Mucosa of rectum (tissue), 2 donors: ENCODE measurements around the gene PAMR1.

Experiments
- H3K27ac ChIP-seq, 2 donors: one replicate each; pipeline ENCODE4 v1.7.0; 2013; ENCODE audit warnings: inconsistent platforms in 2 of 2, low read depth in 2 of 2, low read length in 2 of 2
- H3K27me3 ChIP-seq, 2 donors: one replicate each; pipeline ENCODE4 v1.7.0; 2013; ENCODE audit warnings: low read length in 2 of 2; ENCODE audit not compliant: control insufficient read depth in 2 of 2, insufficient read depth in 2 of 2
- H3K36me3 ChIP-seq, 2 donors: one replicate each; pipeline ENCODE4 v1.7.0; 2013; ENCODE audit warnings: low read length in 2 of 2; ENCODE audit not compliant: control insufficient read depth in 2 of 2, insufficient read depth in 2 of 2
- H3K4me1 ChIP-seq, 2 donors: one replicate each; pipeline ENCODE4 v1.7.0; 2013; ENCODE audit warnings: low read length in 2 of 2, mild to moderate bottlenecking in 1 of 2; ENCODE audit not compliant: control insufficient read depth in 2 of 2, insufficient read depth in 2 of 2
- H3K4me3 ChIP-seq, 2 donors: one replicate each; pipeline ENCODE4 v1.7.0; 2013; ENCODE audit warnings: low read length in 2 of 2
- H3K9ac ChIP-seq, 2 donors: one replicate each; pipeline ENCODE4 v1.7.0; 2013; ENCODE audit warnings: low read length in 2 of 2, low read depth in 1 of 2, mild to moderate bottlenecking in 1 of 2
- H3K9me3 ChIP-seq, 2 donors: one replicate each; pipeline ENCODE4 v1.7.0; 2013; ENCODE audit warnings: low read length in 2 of 2; ENCODE audit not compliant: control insufficient read depth in 2 of 2
- donor health status: healthy.
- donor health status: Normal muscosa, but diverticular disease.

PAMR1 gene

DNA sequence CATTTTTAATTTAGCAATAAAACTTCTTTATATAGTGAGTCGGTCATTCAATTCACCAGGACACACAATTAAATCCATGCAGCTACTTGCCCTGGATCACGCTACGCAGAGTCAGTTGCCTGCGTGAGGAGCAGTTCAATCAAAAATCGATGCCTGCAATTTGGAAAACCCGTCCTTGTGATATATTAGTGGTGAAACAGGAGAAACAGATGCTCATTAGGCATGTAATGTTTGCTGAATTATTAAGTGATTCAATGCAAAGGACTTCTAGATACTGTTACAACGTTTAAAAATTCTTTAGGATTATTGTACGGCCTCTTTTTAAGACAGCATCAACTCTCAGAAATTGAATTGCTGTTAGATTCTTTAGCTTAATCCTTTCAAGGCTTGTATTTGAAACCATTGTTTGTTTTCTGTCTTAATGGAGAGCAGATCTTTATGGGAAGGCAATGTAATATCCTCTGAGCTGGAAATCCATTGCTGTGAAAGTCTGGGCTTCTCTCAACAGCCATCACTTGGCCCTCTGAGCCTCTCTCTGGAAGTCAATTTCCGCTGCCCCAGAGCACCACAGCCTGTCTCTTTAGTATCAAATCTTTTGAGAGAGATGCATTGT, 20.1 kb upstream of the PAMR1 start:
- no peaks in the 10 kb centered on the region for H3K36me3 ChIP-seq
- H3K27me3 ChIP-seq: no peaks in the 10 kb centered on the region
- no peak overlapping the region for H3K27ac ChIP-seq
- H3K9me3 ChIP-seq: no peaks in the 10 kb centered on the region
- no peak overlapping the region for H3K4me3 ChIP-seq
- no peak overlapping the region for H3K9ac ChIP-seq
- no peaks in the 10 kb centered on the region for H3K4me1 ChIP-seq

DNA sequence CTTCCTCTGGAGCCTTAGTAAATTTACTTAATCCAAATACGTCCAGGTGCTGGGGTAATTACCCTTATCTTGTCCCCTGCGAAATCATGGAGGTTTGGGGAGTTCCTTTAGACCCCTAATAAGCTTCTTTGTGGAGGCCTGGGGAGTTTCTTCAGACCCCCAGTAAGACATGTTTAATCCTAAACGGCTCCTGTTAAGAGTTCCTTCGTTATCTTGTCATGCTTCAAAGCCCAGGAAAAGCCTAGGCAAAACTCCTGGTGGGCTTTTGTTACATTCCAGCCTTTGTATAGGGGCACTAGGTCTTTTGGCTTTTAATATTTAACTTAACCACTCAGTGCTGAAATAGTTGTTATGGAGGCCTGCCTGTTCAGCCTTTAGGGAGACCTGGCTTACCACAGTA, 18.1 kb upstream of the PAMR1 start:
- no peak overlapping the region for H3K27ac ChIP-seq
- no peaks in the 10 kb centered on the region for H3K9me3 ChIP-seq
- H3K27me3 ChIP-seq: no peaks in the 10 kb centered on the region
- H3K36me3 ChIP-seq: no peaks in the 10 kb centered on the region
- H3K4me3 ChIP-seq: no peak overlapping the region
- H3K9ac ChIP-seq: no peak overlapping the region
- no peaks in the 10 kb centered on the region for H3K4me1 ChIP-seq

- H3K4me3 ChIP-seq: no peak overlapping the region
- H3K27me3 ChIP-seq: no peaks in the 10 kb centered on the region
- no peaks in the 10 kb centered on the region for H3K4me1 ChIP-seq
- no peaks in the 10 kb centered on the region for H3K36me3 ChIP-seq
- H3K27ac ChIP-seq: peak overlapping the region in 1 of 2 donors; percentile 30
- no peaks in the 10 kb centered on the region for H3K9me3 ChIP-seq
- no peak overlapping the region for H3K9ac ChIP-seq
Observed at GRCh38 chr11:35541621-35542375, 16.4 kb upstream of the PAMR1 start.

GRCh38 chr11:35540526-35540925, 15.1 kb upstream of the PAMR1 start:
- Histone ChIP-seq H3K36me3 (no peaks in the 10 kb centered on the region), H3K4me1 (no peaks in the 10 kb centered on the region), H3K9ac (no peak overlapping the region), H3K4me3 (no peak overlapping the region), H3K27ac (peak overlapping the region in 1 of 2 donors; percentile 53), H3K27me3 (no peaks in the 10 kb centered on the region), H3K9me3 (no peaks in the 10 kb centered on the region)

GRCh38 chr11:35539781-35540281, 14.4 kb upstream of the PAMR1 start:
- no peaks in the 10 kb centered on the region for H3K9me3 ChIP-seq
- peak overlapping the region in 1 of 2 donors; percentile 53 for H3K27ac ChIP-seq
- no peak overlapping the region for H3K4me3 ChIP-seq
- H3K9ac ChIP-seq: no peak overlapping the region
- no peaks in the 10 kb centered on the region for H3K4me1 ChIP-seq
- H3K36me3 ChIP-seq: no peaks in the 10 kb centered on the region
- H3K27me3 ChIP-seq: no peaks in the 10 kb centered on the region

GRCh38 chr11:35539256-35539655, 13.8 kb upstream of the PAMR1 start:
- H3K27ac ChIP-seq: no peak overlapping the region
- no peaks in the 10 kb centered on the region for H3K9me3 ChIP-seq
- no peak overlapping the region for H3K9ac ChIP-seq

DNA sequence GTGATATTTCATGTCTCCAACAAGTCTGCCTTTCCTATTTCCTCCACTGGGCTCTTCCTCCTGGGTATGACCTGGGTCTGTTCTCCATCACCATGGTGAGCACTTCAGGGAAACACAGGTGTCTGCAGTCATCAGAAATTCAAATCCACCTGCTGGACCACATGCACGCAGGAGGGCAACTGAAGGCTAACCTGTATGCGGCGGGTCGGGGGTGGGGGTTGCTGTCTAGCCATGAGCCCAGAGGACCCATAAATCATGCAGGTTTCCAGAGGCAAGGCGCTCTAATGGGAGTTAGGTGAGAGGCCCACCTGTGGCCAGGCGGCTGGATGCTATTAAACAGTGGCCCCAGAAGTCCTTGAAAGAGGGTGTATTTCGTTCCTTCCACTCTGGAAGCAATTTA, 11.1 kb upstream of the PAMR1 start:
- H3K9ac ChIP-seq: no peak overlapping the region

More at GRCh38 chr11:35539256-35539655, 13.8 kb upstream of the PAMR1 start:
- H3K4me1 ChIP-seq: no peaks in the 10 kb centered on the region
- H3K27me3 ChIP-seq: no peaks in the 10 kb centered on the region
- no peak overlapping the region for H3K4me3 ChIP-seq
- H3K36me3 ChIP-seq: no peaks in the 10 kb centered on the region

DNA sequence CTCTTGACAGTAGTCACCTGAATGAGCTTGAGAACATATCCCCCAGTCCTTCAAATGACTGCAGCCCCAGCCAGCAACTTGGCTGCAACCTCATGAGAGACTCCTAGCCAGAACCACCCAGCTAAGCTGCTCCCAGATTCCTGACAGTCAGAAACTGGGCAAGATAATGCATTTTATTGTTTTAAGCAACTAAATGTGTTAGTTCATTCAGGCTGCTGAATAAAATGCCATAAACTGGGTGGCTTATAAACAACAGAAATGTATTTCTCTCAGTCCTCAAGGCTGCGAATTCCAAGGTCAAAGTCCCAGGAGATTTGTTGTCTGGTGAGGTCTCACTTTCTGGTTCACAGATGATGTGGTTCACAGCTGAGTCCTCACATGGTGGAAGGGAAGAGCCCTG, 5.8 kb upstream of the PAMR1 start:
- Histone ChIP-seq H3K27me3 (peaks cover 9 to 14% of the 10 kb centered on the region in 2 donors), H3K36me3 (no peaks in the 10 kb centered on the region), H3K4me3 (no peak overlapping the region), H3K27ac (no peak overlapping the region), H3K4me1 (no peaks in the 10 kb centered on the region), H3K9ac (no peak overlapping the region), H3K9me3 (no peaks in the 10 kb centered on the region)

More for the DNA sequence above, 11.1 kb upstream of the PAMR1 start:
- Histone ChIP-seq H3K9me3 (no peaks in the 10 kb centered on the region), H3K36me3 (no peaks in the 10 kb centered on the region), H3K27ac (no peak overlapping the region), H3K4me3 (no peak overlapping the region), H3K4me1 (no peaks in the 10 kb centered on the region), H3K27me3 (no peaks in the 10 kb centered on the region)

DNA sequence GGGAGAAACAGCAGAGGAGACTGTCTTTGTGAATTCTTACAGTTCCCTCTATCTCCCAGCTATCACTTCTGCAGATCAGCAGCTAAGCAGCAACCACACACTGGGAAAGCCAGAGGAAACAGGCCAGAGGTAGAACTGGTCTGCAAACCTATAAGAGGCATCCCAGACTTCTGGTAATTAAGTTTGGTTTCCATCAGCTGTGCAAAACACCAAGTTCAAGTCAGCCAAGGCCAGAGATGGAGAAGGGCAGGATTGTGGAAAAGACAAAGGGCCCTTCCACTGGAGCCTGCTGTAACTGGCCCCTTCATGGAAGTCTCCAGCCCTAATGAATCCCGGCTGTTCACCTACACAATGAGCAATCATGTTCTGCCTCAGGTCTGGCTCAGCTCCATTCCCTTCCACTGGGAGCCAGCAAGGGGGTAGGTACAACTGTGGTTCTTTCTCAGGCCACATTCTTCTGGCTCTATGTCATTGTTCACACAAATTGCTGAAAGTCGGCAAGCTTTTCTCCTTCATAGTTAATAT, 4.6 kb upstream of the PAMR1 start:
- no peaks in the 10 kb centered on the region for H3K36me3 ChIP-seq
- no peak overlapping the region for H3K27ac ChIP-seq
- peaks cover 11 to 24% of the 10 kb centered on the region in 2 donors for H3K27me3 ChIP-seq
- no peak overlapping the region for H3K4me3 ChIP-seq
- no peaks in the 10 kb centered on the region for H3K9me3 ChIP-seq
- H3K9ac ChIP-seq: no peak overlapping the region
- H3K4me1 ChIP-seq: peaks cover 0 to 3% of the 10 kb centered on the region in 2 donors

DNA sequence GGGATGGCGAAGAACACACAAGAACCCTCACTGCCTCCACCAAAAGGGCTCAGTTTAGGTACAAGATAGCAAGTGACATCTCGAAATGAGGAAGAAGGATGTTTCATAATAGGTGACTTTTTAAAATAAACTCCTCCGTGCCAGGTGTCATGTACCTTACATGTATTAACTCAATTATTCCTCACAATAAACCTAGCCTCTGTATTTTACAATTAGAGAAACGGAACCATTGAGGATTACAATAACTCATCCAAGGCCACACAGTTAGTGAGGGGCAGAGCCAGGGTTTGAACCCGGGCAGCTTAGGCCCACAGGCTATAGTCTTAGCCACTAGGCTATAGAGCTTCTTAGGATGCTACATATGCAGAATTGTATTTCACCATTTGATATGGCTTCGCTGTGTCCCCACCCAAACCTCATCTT, 965 bp upstream of the PAMR1 start:
- Histone ChIP-seq H3K9ac (no peak overlapping the region), H3K4me3 (no peak overlapping the region), H3K27me3 (peaks cover 22 to 37% of the 10 kb centered on the region in 2 donors), H3K4me1 (peaks cover 0 to 3% of the 10 kb centered on the region in 2 donors), H3K36me3 (no peaks in the 10 kb centered on the region), H3K9me3 (no peaks in the 10 kb centered on the region), H3K27ac (no peak overlapping the region)
